ENCODE results near the gene LRRC75A.

DNA sequence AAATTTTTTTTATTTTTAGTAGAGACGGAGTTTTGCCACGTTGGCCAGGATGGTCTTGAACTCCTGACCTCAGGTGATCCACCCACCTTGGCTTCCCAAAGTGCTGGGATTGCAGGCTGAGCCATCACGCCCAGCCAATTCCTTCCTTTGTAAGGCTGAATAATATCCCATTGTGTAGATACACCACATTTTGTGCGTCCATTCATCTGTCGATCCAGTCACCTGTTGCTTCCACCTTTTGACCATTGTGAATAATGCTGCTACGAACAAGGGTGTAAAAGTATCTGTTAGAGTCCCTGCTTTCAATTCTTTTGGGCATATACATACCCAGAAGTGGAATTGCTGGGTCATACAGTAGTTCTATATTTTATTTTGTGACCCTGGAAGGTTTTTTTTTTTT lies 61.3 kb downstream of the LRRC75A start:
- TF ChIP-seq, protein P1, sequence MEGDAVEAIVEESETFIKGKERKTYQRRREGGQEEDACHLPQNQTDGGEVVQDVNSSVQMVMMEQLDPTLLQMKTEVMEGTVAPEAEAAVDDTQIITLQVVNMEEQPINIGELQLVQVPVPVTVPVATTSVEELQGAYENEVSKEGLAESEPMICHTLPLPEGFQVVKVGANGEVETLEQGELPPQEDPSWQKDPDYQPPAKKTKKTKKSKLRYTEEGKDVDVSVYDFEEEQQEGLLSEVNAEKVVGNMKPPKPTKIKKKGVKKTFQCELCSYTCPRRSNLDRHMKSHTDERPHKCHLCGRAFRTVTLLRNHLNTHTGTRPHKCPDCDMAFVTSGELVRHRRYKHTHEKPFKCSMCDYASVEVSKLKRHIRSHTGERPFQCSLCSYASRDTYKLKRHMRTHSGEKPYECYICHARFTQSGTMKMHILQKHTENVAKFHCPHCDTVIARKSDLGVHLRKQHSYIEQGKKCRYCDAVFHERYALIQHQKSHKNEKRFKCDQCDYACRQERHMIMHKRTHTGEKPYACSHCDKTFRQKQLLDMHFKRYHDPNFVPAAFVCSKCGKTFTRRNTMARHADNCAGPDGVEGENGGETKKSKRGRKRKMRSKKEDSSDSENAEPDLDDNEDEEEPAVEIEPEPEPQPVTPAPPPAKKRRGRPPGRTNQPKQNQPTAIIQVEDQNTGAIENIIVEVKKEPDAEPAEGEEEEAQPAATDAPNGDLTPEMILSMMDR (IDR thresholded peaks at IDR 0.05; ENCODE audit: poor library complexity): no peak
- TF ChIP-seq EZH2phosphoT487 (IDR thresholded peaks at IDR 0.05; ENCODE audit: low read depth, severe bottlenecking, unreplicated experiment): no peak
